ENCODE measurements around the gene MED29. TPM values are rescaled to one million over a fixed set of nuclear protein-coding genes. Genes with fewer than 3 reads are reported as not detected.

The MED29 gene
- total RNA-seq, 1 experiment from 2014 or later, result 42.9 TPM

GRCh38 chr19:39422020-39422419 is 30.8 kb downstream of the MED29 start:
- DNase-seq (ENCODE audit: low spot score), result no peak
- ChIA-PET POLR2A (interaction anchor here (1.7 kb wide), 1 partner anchor 14 kb away, joined by 8 read pairs; the partner anchor contains the start of gene RPS16), CTCF (interaction anchor here (1.3 kb wide), 1 partner anchor 52 kb away, joined by 7 read pairs; no protein-coding TSS in a partner anchor)
- TF ChIP-seq ZNF671 (CRISPR knock-in tag; IDR thresholded peaks at IDR 0.05) (no peak), CTCF (IDR thresholded peaks at IDR 0.05) (no peak), MYBL2 (CRISPR knock-in tag; IDR thresholded peaks at IDR 0.05) (no peak), NR1H2 (CRISPR knock-in tag; IDR thresholded peaks at IDR 0.05) (no peak), ZNF263 (CRISPR knock-in tag; IDR thresholded peaks at IDR 0.05; ENCODE audit: low read depth) (no peak), ZNF232 (CRISPR knock-in tag; IDR thresholded peaks at IDR 0.05) (no peak), TEAD1 (CRISPR knock-in tag; IDR thresholded peaks at IDR 0.05) (no peak), ZNF423 (CRISPR knock-in tag; IDR thresholded peaks at IDR 0.05) (no peak), ZSCAN18 (CRISPR knock-in tag; IDR thresholded peaks at IDR 0.05) (no peak), OVOL2 (CRISPR knock-in tag; IDR thresholded peaks at IDR 0.05; ENCODE audit: borderline replicate concordance) (no peak), ESRRA (CRISPR knock-in tag; IDR thresholded peaks at IDR 0.05; ENCODE audit: borderline replicate concordance) (no peak), JAZF1 (CRISPR knock-in tag; IDR thresholded peaks at IDR 0.05) (no peak), AFF4 (CRISPR knock-in tag; IDR thresholded peaks at IDR 0.05; ENCODE audit: borderline replicate concordance) (no peak), SMAD3 (CRISPR knock-in tag; IDR thresholded peaks at IDR 0.05; ENCODE audit: borderline replicate concordance) (no peak), NFYB (CRISPR knock-in tag; conservative IDR thresholded peaks at IDR 0.05; ENCODE audit: low read depth) (no peak), IRF1 (CRISPR knock-in tag; IDR thresholded peaks at IDR 0.05) (no peak), NFE2L1 (CRISPR knock-in tag; IDR thresholded peaks at IDR 0.05) (no peak), ZNF396 (CRISPR knock-in tag; IDR thresholded peaks at IDR 0.05; ENCODE audit: borderline replicate concordance) (no peak)
- Mint-ChIP-seq H3K9me3 (no peaks in the 10 kb centered on the region), H3K4me1 (0 out of 2 replicates have a peak, but pooled peaks cover 4% of the 10 kb centered on the region), H3K36me3 (peaks cover 40% of the 10 kb centered on the region), H3K27me3 (ENCODE audit: low read depth) (no peaks in the 10 kb centered on the region), H3K4me3 (no peak overlapping the region), H3K27ac (no peak overlapping the region)
- no peak for ATAC-seq

All from WTC11 (cell line).